Trophoblast cell (in vitro differentiated cells and primary cell): ENCODE results near the gene SETD1B.
A peak's percentile ranks its signal among the peaks of the same experiment; 100 is the strongest.
"Not testable (repeated sequence)": the region's sequence is repeated elsewhere in the genome, so short reads cannot be mapped to it uniquely, and the experiment has no call there.

Experiments used
- DNase-seq, 2 donors: peaks; one replicate each; pipeline ENCODE4 v3.0.0-alpha.2; 2016
- H2AFZ ChIP-seq: 2 replicates; pipeline ENCODE4 v1.6.1; 2013; ENCODE audit warnings: low read length, moderate library complexity, mild to moderate bottlenecking; ENCODE audit not compliant: insufficient read depth, poor library complexity
- H2AK5ac ChIP-seq: 2 replicates; pipeline ENCODE4 v1.6.1; 2013; ENCODE audit warnings: mild to moderate bottlenecking, low read length
- H2BK120ac ChIP-seq: 2 replicates; pipeline ENCODE4 v1.6.1; 2013; ENCODE audit warnings: low read length, mild to moderate bottlenecking, moderate library complexity; ENCODE audit not compliant: insufficient read depth, poor library complexity
- H2BK12ac ChIP-seq: 2 replicates; pipeline ENCODE4 v1.6.1; 2013; ENCODE audit warnings: mild to moderate bottlenecking, low read length, moderate library complexity
- H2BK5ac ChIP-seq: 2 replicates; pipeline ENCODE4 v1.6.1; 2013; ENCODE audit warnings: low read length, low read depth, moderate library complexity, mild to moderate bottlenecking; ENCODE audit not compliant: poor library complexity
- H3K14ac ChIP-seq: 2 replicates; pipeline ENCODE4 v1.6.1; 2013; ENCODE audit warnings: mild to moderate bottlenecking, low read length
- H3K18ac ChIP-seq: 2 replicates; pipeline ENCODE4 v1.6.1; 2013; ENCODE audit warnings: mild to moderate bottlenecking, low read length
- H3K23ac ChIP-seq: 2 replicates; pipeline ENCODE4 v1.6.1; 2013; ENCODE audit warnings: low read length
- H3K27ac ChIP-seq: 2 replicates; pipeline ENCODE4 v1.5.1; 2013; ENCODE audit warnings: low read depth, mild to moderate bottlenecking, inconsistent platforms, low read length, moderate library complexity
- H3K27me3 ChIP-seq: 2 replicates; pipeline ENCODE4 v1.6.1; 2013; ENCODE audit warnings: inconsistent platforms, mild to moderate bottlenecking, low read length, moderate library complexity; ENCODE audit not compliant: insufficient read depth
- H3K36me3 ChIP-seq, 2 experiments: 1 replicate in 1 of 2; 2 replicates in 1 of 2; pipeline ENCODE4 v1.6.1; 2013; ENCODE audit warnings: low read length in 2 of 2, mild to moderate bottlenecking in 2 of 2, moderate library complexity in 1 of 2; ENCODE audit not compliant: insufficient read depth in 2 of 2, control insufficient read depth in 1 of 2
- H3K4ac ChIP-seq: 2 replicates; pipeline ENCODE4 v1.6.1; 2013; ENCODE audit warnings: low read depth, mild to moderate bottlenecking, low read length, moderate library complexity
- H3K4me1 ChIP-seq, 2 experiments: 1 replicate in 1 of 2; 2 replicates in 1 of 2; pipeline ENCODE4 v1.6.1; 2013; ENCODE audit warnings: low read length in 2 of 2, mild to moderate bottlenecking in 2 of 2, moderate library complexity in 1 of 2; ENCODE audit not compliant: insufficient read depth in 2 of 2, control insufficient read depth in 1 of 2
- H3K4me2 ChIP-seq: 2 replicates; pipeline ENCODE4 v1.6.1; 2013; ENCODE audit warnings: inconsistent platforms, mild to moderate bottlenecking, low read length, moderate library complexity
- H3K4me3 ChIP-seq: 2 replicates; pipeline ENCODE4 v1.5.1; 2013; ENCODE audit warnings: mild to moderate bottlenecking, low read depth, low read length, inconsistent platforms
- H3K79me1 ChIP-seq: one replicate; pipeline ENCODE4 v1.6.1; 2013; ENCODE audit warnings: low read length
- H3K79me2 ChIP-seq: 2 replicates; pipeline ENCODE4 v1.6.1; 2013; ENCODE audit warnings: low read length, mild to moderate bottlenecking; ENCODE audit not compliant: control insufficient read depth, insufficient read depth, poor library complexity
- H3K9ac ChIP-seq: 2 replicates; pipeline ENCODE4 v1.6.1; 2013; ENCODE audit warnings: mild to moderate bottlenecking, low read length
- H3K9me3 ChIP-seq: 2 replicates; pipeline ENCODE4 v1.6.1; 2013; ENCODE audit warnings: low read depth, mild to moderate bottlenecking, control low read depth, inconsistent platforms, low read length; ENCODE audit not compliant: insufficient read depth
- H4K12ac ChIP-seq: 2 replicates; pipeline ENCODE4 v1.6.1; 2013; ENCODE audit warnings: low read depth, mild to moderate bottlenecking, low read length, moderate library complexity
- H4K8ac ChIP-seq: 2 replicates; pipeline ENCODE4 v1.6.1; 2013; ENCODE audit warnings: low read depth, mild to moderate bottlenecking, low read length, moderate library complexity
- H4K91ac ChIP-seq: one replicate; pipeline ENCODE4 v1.6.1; 2013; ENCODE audit warnings: low read depth, mild to moderate bottlenecking, low read length, moderate library complexity
- WGBS: extraction: QIAGEN DNeasy Blood & Tissue Kit; methylation state at CpG from one replicate; pipeline ENCODE4 v1.1.7; 2013; ENCODE audit warnings: missing lambda C conversion rate; ENCODE audit not compliant: insufficient read length, insufficient coverage; ENCODE audit errors: extremely low coverage; 5-methylcytosine and 5-hydroxymethylcytosine counted together

SETD1B gene

GRCh38 chr12:121866331-121866730, 62.5 kb downstream of the SETD1B start:
- no CpG with 5 or more reads among the region's 4 CpGs for WGBS
- Histone ChIP-seq H3K4me3 (no peak overlapping the region), H3K79me2 (no peaks in the 10 kb centered on the region), H2BK12ac (no peak overlapping the region), H4K8ac (no peak overlapping the region), H3K23ac (no peak overlapping the region), H3K9ac (no peak overlapping the region), H3K36me3 (no peaks in the 10 kb centered on the region), H3K79me1 (no peaks in the 10 kb centered on the region), H3K18ac (no peak overlapping the region), H2BK120ac (no peak overlapping the region), H3K9me3 (no peaks in the 10 kb centered on the region), H3K27me3 (no peaks in the 10 kb centered on the region), H3K4me2 (no peak overlapping the region), H4K91ac (no peak overlapping the region), H3K27ac (no peak overlapping the region), H4K12ac (no peak overlapping the region), H2AFZ (no peak overlapping the region), H2BK5ac (no peak overlapping the region), H3K14ac (no peak overlapping the region), H3K4me1 (peaks cover 5 to 6% of the 10 kb centered on the region in 2 experiments), H2AK5ac (no peak overlapping the region), H3K4ac (no peak overlapping the region)
- DNase-seq, result no peak

GRCh38 chr12:121869229-121869628, 65.4 kb downstream of the SETD1B start:
- DNase-seq, result not testable (repeated sequence)

DNA sequence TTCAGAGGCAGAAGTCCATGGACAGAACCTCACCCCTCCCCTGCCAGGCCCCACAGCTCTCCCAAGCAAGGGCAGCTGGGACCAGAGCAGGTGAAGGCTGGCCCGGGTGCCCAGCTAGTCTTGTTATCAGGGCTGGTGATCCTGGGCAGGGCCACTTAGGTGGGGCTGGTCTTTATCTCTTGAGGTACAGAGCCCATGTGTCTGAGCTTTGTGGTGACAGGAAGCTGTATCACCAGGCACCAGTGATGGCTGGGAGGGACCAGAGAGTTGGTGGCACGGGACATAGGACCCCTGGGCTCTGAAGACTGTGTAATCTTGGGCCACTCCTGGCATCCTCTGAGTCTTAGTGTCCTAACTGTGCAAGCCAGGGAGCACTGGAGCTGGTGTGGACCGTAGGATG, 67.7 kb downstream of the SETD1B start:
- Histone ChIP-seq H3K9ac (no peak overlapping the region), H3K4me2 (no peak overlapping the region), H3K14ac (no peak overlapping the region), H3K36me3 (no peaks in the 10 kb centered on the region), H2BK120ac (no peak overlapping the region), H3K79me2 (no peaks in the 10 kb centered on the region), H4K91ac (no peak overlapping the region), H3K27ac (no peak overlapping the region), H4K8ac (no peak overlapping the region), H3K4ac (no peak overlapping the region), H3K4me3 (no peak overlapping the region), H2AFZ (no peak overlapping the region), H3K27me3 (no peaks in the 10 kb centered on the region), H3K23ac (no peak overlapping the region), H3K9me3 (no peaks in the 10 kb centered on the region), H3K79me1 (no peaks in the 10 kb centered on the region), H3K18ac (no peak overlapping the region), H3K4me1 (peaks cover 0 to 2% of the 10 kb centered on the region in 2 experiments), H4K12ac (no peak overlapping the region), H2BK12ac (no peak overlapping the region), H2AK5ac (peak overlapping the region; percentile 4), H2BK5ac (no peak overlapping the region)
- DNase-seq, result no peak
- no CpG with 5 or more reads among the region's 3 CpGs for WGBS

More at GRCh38 chr12:121869229-121869628, 65.4 kb downstream of the SETD1B start:
- not testable (repeated sequence) for H3K4me1 ChIP-seq, H2AK5ac ChIP-seq, H3K27me3 ChIP-seq, H3K4me2 ChIP-seq, H4K8ac ChIP-seq, H3K79me1 ChIP-seq, H3K9ac ChIP-seq, H3K23ac ChIP-seq, H4K91ac ChIP-seq, H3K4me3 ChIP-seq, H4K12ac ChIP-seq, H2BK120ac ChIP-seq, H2AFZ ChIP-seq, H3K79me2 ChIP-seq, H3K14ac ChIP-seq, H2BK12ac ChIP-seq, H3K36me3 ChIP-seq, H3K27ac ChIP-seq, H2BK5ac ChIP-seq, H3K9me3 ChIP-seq, H3K18ac ChIP-seq, H3K4ac ChIP-seq
- WGBS, result no CpG with 5 or more reads among the region's 8 CpGs

- H2BK12ac ChIP-seq, result no peak overlapping the region
- H3K27ac ChIP-seq, result no peak overlapping the region
- H2AFZ ChIP-seq, result no peak overlapping the region
- H3K18ac ChIP-seq, result no peak overlapping the region
- H3K9ac ChIP-seq, result no peak overlapping the region
- DNase-seq, result no peak
- H3K36me3 ChIP-seq, result no peaks in the 10 kb centered on the region
- no peaks in the 10 kb centered on the region for H3K79me1 ChIP-seq
- H3K79me2 ChIP-seq, result no peaks in the 10 kb centered on the region
- H3K27me3 ChIP-seq, result no peaks in the 10 kb centered on the region
- H3K23ac ChIP-seq, result no peak overlapping the region
- no peaks in the 10 kb centered on the region for H3K9me3 ChIP-seq
- no peak overlapping the region for H3K14ac ChIP-seq
- H4K8ac ChIP-seq, result no peak overlapping the region
- H2BK5ac ChIP-seq, result no peak overlapping the region
- H3K4ac ChIP-seq, result no peak overlapping the region
- H3K4me3 ChIP-seq, result no peak overlapping the region
- no peak overlapping the region for H4K12ac ChIP-seq
- H4K91ac ChIP-seq, result no peak overlapping the region
- H2AK5ac ChIP-seq, result no peak overlapping the region
- no peak overlapping the region for H2BK120ac ChIP-seq
- peaks cover 0 to 2% of the 10 kb centered on the region in 2 experiments for H3K4me1 ChIP-seq
- no peak overlapping the region for H3K4me2 ChIP-seq
- no CpG with 5 or more reads among the region's 5 CpGs for WGBS
These were observed 68.9 kb downstream of the SETD1B start for GRCh38 chr12:121872546-121873215.
